Panc1 (cell line): ENCODE measurements around the gene SLC2A1. TPM values are rescaled to one million over a fixed set of nuclear protein-coding genes. Genes with fewer than 3 reads are reported as not detected.

ENCODE experiments used
- ATAC-seq: fragments of 200-7000 bp; cut with Tn5 transposase; 2 replicates; pipeline ENCODE4 v1.9.1; 2020; ENCODE audit warnings: mild to moderate bottlenecking, moderate library complexity
- BruUV-seq: library from RNA; stranded (reverse); fragments of 400-500 nt; replicated peaks from 2 replicates; lab custom pipeline; 2021; lab: Mats Ljungman, UMichigan
- CTCF ChIA-PET: fragments of 300-600 bp; sonication (Branson Sonifier 250); formaldehyde crosslinking; loops from one replicate; lab custom pipeline; 2022; ENCODE audit warnings: antibody characterized with exemption; lab: Charles Lee
- POLR2A ChIA-PET: fragments of 300-600 bp; sonication (Branson Sonifier 250); formaldehyde crosslinking; loops from one replicate; lab custom pipeline; 2022; ENCODE audit warnings: antibody characterized with exemption; lab: Charles Lee
- DNase-seq: peaks from one replicate; pipeline ENCODE4 v3.0.0-alpha.2; 2010; ENCODE audit warnings: low read depth, low spot score
- H3K27ac ChIP-seq: 2 replicates; pipeline ENCODE4 v1.5.1; 2011; ENCODE audit warnings: mild to moderate bottlenecking, low read length, inconsistent platforms
- H3K27me3 ChIP-seq: fragments of 200-500 bp; sonication (Bioruptor generic); 2 replicates; pipeline ENCODE4 v1.6.0; 2014; ENCODE audit warnings: low read length, inconsistent platforms; ENCODE audit not compliant: control insufficient read depth, insufficient read depth
- H3K36me3 ChIP-seq: fragments of 200-500 bp; sonication (Bioruptor generic); 2 replicates; pipeline ENCODE4 v1.5.1; 2014; ENCODE audit warnings: inconsistent platforms, mild to moderate bottlenecking, low read length, moderate library complexity; ENCODE audit not compliant: control insufficient read depth, insufficient read depth
- H3K4me1 ChIP-seq: 2 replicates; pipeline ENCODE4 v1.5.1; 2011; ENCODE audit warnings: inconsistent platforms, mild to moderate bottlenecking, low read length, moderate library complexity; ENCODE audit not compliant: control insufficient read depth, insufficient read depth
- H3K4me3 ChIP-seq, 2 experiments: 2 replicates each; pipeline ENCODE4 v1.5.1; 2011 to 2012; ENCODE audit warnings: low read depth in 2 of 2, low read length in 2 of 2, mild to moderate bottlenecking in 2 of 2, inconsistent platforms in 1 of 2, moderate library complexity in 1 of 2
- H3K9me3 ChIP-seq: fragments of 200-500 bp; sonication (Bioruptor generic); 2 replicates; pipeline ENCODE4 v1.5.1; 2014; ENCODE audit warnings: low read depth, mild to moderate bottlenecking, inconsistent platforms, low read length, moderate library complexity; ENCODE audit not compliant: control insufficient read depth, insufficient read depth
- CTCF ChIP-seq: fragments of 450-650 bp; IDR thresholded peaks from 2 replicates; pipeline ENCODE4 v1.5.1; 2017; ENCODE audit warnings: mild to moderate bottlenecking
- POLR2AphosphoS5 ChIP-seq: IDR thresholded peaks from 2 replicates; pipeline ENCODE4 v1.6.1; 2012; ENCODE audit warnings: mild to moderate bottlenecking, low read depth, low read length, moderate library complexity
- REST ChIP-seq, 2 experiments: IDR thresholded peaks; 2 replicates each; pipeline ENCODE4 v1.6.1; 2011 to 2012; ENCODE audit warnings: low read depth in 2 of 2, control low read depth in 1 of 2, low read length in 1 of 2, mild to moderate bottlenecking in 1 of 2, moderate library complexity in 1 of 2; ENCODE audit not compliant: insufficient read depth in 1 of 2
- SIN3A ChIP-seq: IDR thresholded peaks from 2 replicates; pipeline ENCODE4 v1.6.1; 2012; ENCODE audit warnings: low read depth, mild to moderate bottlenecking, low read length, moderate library complexity, borderline replicate concordance; ENCODE audit not compliant: insufficient read depth
- TCF7L2 ChIP-seq: IDR thresholded peaks from 2 replicates; pipeline ENCODE4 v1.6.1; 2011; ENCODE audit warnings: mild to moderate bottlenecking, low read depth, low read length, inconsistent platforms
- in situ Hi-C: cut with HindIII; loops from 2 replicates; pipeline ENCODE4 v1.10.0; 2016; ENCODE audit warnings: low sequenced_read_pairs, low pct_unique_long_range_greater_than_20kb
- intact Hi-C: fragments of 100-400 bp; cut with micrococcal nuclease; formaldehyde crosslinking; loops from one replicate; pipeline ENCODE4 v1.10.0; 2022; ENCODE audit not compliant: unreplicated experiment
- total RNA-seq: library from RNA; stranded (reverse); gene quantifications from one replicate; pipeline ENCODE4 v1.2.1, GENCODE V29; 2021; ENCODE audit not compliant: unreplicated experiment

The SLC2A1 gene
- total RNA-seq, 1 experiment from 2014 or later, result 32.9 TPM

GRCh38 chr1:42891465-42892138 is 67.1 kb downstream of the SLC2A1 start:
- BruUV-seq, result no TSS peak
- no peak for DNase-seq
- in situ Hi-C loops, result no loop called here
- ATAC-seq, result no peak; the same call in 1 of the 2 replicates
- H3K9me3 ChIP-seq, result no peaks in the 10 kb centered on the region
- no peaks in the 10 kb centered on the region for H3K4me1 ChIP-seq
- TF ChIP-seq REST (IDR thresholded peaks at IDR 0.05; ENCODE audit: insufficient read depth in 1 of 2, low read depth in 2 of 2, low read length in 1 of 2) (no peak), TCF7L2 (no peak), SIN3A (no peak), POLR2AphosphoS5 (no peak), CTCF (no peak)
- no peak overlapping the region for H3K27ac ChIP-seq
- intact Hi-C loops, result no loop called here
- ChIA-PET CTCF (no interaction called here), POLR2A (no interaction called here)
- H3K36me3 ChIP-seq, result no peaks in the 10 kb centered on the region
- no peaks in the 10 kb centered on the region for H3K27me3 ChIP-seq
- H3K4me3 ChIP-seq, result no peak overlapping the region

GRCh38 chr1:42889264-42889663 is 69.4 kb downstream of the SLC2A1 start:
- Histone ChIP-seq H3K4me1 (no peaks in the 10 kb centered on the region), H3K27ac (no peak overlapping the region), H3K36me3 (no peaks in the 10 kb centered on the region), H3K27me3 (no peaks in the 10 kb centered on the region), H3K4me3 (no peak overlapping the region), H3K9me3 (no peaks in the 10 kb centered on the region)
- intact Hi-C loops, result no loop called here
- BruUV-seq, result no TSS peak
- in situ Hi-C loops, result no loop called here
- no peak for DNase-seq
- POLR2A ChIA-PET, result interaction anchor here (0.7 kb wide), 3 partner anchors 16 to 147 kb away, joined by 3 to 6 read pairs (median 4); no protein-coding TSS in a partner anchor
- ATAC-seq, result no peak
- CTCF ChIA-PET, result no interaction called here
- no peak for TF ChIP-seq CTCF
